Measurements from ENCODE around the gene OTC. TPM values are rescaled to one million over a fixed set of nuclear protein-coding genes. Genes with fewer than 3 reads are reported as not detected.

OTC gene
- total RNA-seq, 4 donors from 2014 or later: 0.87 to 3.3 TPM; not detected in 2

- no peak overlapping the region for H3K4me3 ChIP-seq
- no peak for DNase-seq (ENCODE audit: low spot score in 2 of 2)
- TF ChIP-seq EP300 (IDR thresholded peaks at IDR 0.05): no peak
- no peak for TF ChIP-seq POLR2A (IDR thresholded peaks at IDR 0.05)
- no peak for TF ChIP-seq CTCF (IDR thresholded peaks at IDR 0.05)
- peaks cover 0 to 17% (median 0%) of the 10 kb centered on the region in 3 donors for H3K36me3 ChIP-seq
- no peak overlapping the region for H3K27ac ChIP-seq
- WGBS, 2 donors: 84 to 95% methylated on average over 4 of the region's 4 CpGs
- H3K9me3 ChIP-seq: no peaks in the 10 kb centered on the region
- H3K27me3 ChIP-seq: no peaks in the 10 kb centered on the region
- H3K4me1 ChIP-seq: no peaks in the 10 kb centered on the region
These were observed 39.2 kb upstream of the OTC start for GRCh38 chrX:38313190-38313589.

- Histone ChIP-seq H3K27ac (no peak overlapping the region), H3K9me3 (no peaks in the 10 kb centered on the region), H3K36me3 (peaks cover 0 to 14% (median 0%) of the 10 kb centered on the region in 3 donors), H3K27me3 (no peaks in the 10 kb centered on the region), H3K4me1 (no peaks in the 10 kb centered on the region), H3K4me3 (no peak overlapping the region)
- TF ChIP-seq POLR2A (IDR thresholded peaks at IDR 0.05) (no peak), CTCF (IDR thresholded peaks at IDR 0.05) (no peak), EP300 (IDR thresholded peaks at IDR 0.05) (no peak)
- DNase-seq (ENCODE audit: low spot score in 2 of 2): no peak
- WGBS, 2 donors: 84 to 96% methylated on average over 7 of the region's 7 CpGs
These were observed 37.2 kb upstream of the OTC start for GRCh38 chrX:38315186-38315585.

DNA sequence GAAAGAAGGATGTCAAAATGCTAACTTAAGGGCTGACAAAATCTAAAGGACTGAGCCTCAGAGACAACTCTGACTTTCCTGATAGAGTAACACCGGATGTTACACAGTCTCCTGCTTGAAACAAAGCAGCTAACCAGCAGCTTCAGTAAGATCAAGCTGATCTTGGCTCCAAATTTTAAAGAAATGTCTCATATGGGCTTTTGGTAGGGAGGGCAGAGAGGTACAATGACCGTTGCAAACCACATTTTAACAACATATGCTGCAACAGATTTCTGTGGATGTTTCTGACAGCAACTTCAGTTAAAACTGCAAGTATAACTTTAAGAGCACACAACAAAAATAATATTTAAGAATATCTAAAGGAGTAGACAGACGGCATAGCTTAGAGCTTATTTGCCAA, 34.2 kb upstream of the OTC start:
- H3K4me1 ChIP-seq: no peaks in the 10 kb centered on the region
- H3K27ac ChIP-seq: no peak overlapping the region
- DNase-seq (ENCODE audit: low spot score in 2 of 2): no peak
- peaks cover 0 to 7% (median 0%) of the 10 kb centered on the region in 3 donors for H3K36me3 ChIP-seq
- no peak overlapping the region for H3K4me3 ChIP-seq
- TF ChIP-seq POLR2A (IDR thresholded peaks at IDR 0.05) (no peak), CTCF (IDR thresholded peaks at IDR 0.05) (no peak), EP300 (IDR thresholded peaks at IDR 0.05) (no peak)
- WGBS, 2 donors: 70 to 89% methylated on average over 3 of the region's 3 CpGs
- no peaks in the 10 kb centered on the region for H3K27me3 ChIP-seq
- H3K9me3 ChIP-seq: no peaks in the 10 kb centered on the region

- H3K4me1 ChIP-seq: no peaks in the 10 kb centered on the region
- H3K36me3 ChIP-seq: peaks cover 0 to 7% (median 0%) of the 10 kb centered on the region in 3 donors
- H3K27me3 ChIP-seq: no peaks in the 10 kb centered on the region
- WGBS, 2 donors: 78 to 85% methylated on average over 4 of the region's 4 CpGs
- no peak overlapping the region for H3K4me3 ChIP-seq
- TF ChIP-seq POLR2A (IDR thresholded peaks at IDR 0.05): no peak
- no peak for DNase-seq (ENCODE audit: low spot score in 2 of 2)
- no peaks in the 10 kb centered on the region for H3K9me3 ChIP-seq
- H3K27ac ChIP-seq: no peak overlapping the region
These were observed 33.8 kb upstream of the OTC start for GRCh38 chrX:38318606-38319005.

DNA sequence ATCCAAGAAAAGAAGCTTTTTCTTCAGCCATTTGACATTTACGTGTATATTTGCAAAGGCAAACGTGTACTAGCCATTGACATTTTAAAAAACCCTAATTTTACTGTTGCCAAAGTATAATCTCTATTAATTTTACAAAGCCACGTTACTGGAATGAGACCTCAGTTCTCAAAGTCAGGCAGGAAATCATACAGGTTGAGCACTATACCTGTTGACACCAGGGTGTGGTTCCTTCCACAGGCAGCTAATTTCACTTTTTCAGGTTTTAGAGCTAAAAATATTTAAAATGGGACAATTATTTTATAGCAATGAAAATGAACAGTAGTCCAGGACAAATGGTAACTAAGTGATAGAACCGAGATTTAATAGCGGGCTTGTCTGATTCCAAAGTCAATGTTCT, 31.6 kb upstream of the OTC start:
- H3K4me1 ChIP-seq: no peaks in the 10 kb centered on the region
- no peaks in the 10 kb centered on the region for H3K36me3 ChIP-seq
- no peak overlapping the region for H3K27ac ChIP-seq
- DNase-seq (ENCODE audit: low spot score in 2 of 2): no peak
- H3K9me3 ChIP-seq: no peaks in the 10 kb centered on the region
- WGBS, 2 donors: 78 to 92% methylated on average over 5 of the region's 5 CpGs
- no peaks in the 10 kb centered on the region for H3K27me3 ChIP-seq
- TF ChIP-seq CTCF (IDR thresholded peaks at IDR 0.05) (no peak), EP300 (IDR thresholded peaks at IDR 0.05) (no peak), POLR2A (IDR thresholded peaks at IDR 0.05) (no peak)
- H3K4me3 ChIP-seq: no peak overlapping the region

- Histone ChIP-seq H3K27me3 (no peaks in the 10 kb centered on the region), H3K4me3 (peak overlapping the region; percentile 43 to 67 (median 66)), H3K9me3 (no peaks in the 10 kb centered on the region), H3K4me1 (no peaks in the 10 kb centered on the region), H3K36me3 (no peaks in the 10 kb centered on the region), H3K27ac (peak overlapping the region; percentile 43 to 94 (median 86))
- WGBS, 2 donors: 62 to 65% methylated on average over 3 of the region's 3 CpGs
- no peak for DNase-seq (ENCODE audit: low spot score in 2 of 2)
- TF ChIP-seq POLR2A (IDR thresholded peaks at IDR 0.05): no peak
- TF ChIP-seq CTCF (IDR thresholded peaks at IDR 0.05): no peak
- TF ChIP-seq EP300 (IDR thresholded peaks at IDR 0.05): no peak
These were observed 26.3 kb upstream of the OTC start for GRCh38 chrX:38326086-38326485.
